Kasumi-1 (cell line): ENCODE measurements around the gene RIMBP2.

Experiments
- DNase-seq, 2 experiments: peaks; one replicate each; lab custom pipeline; 2025; lab: John Stamatoyannopoulos, UW

Gene RIMBP2

DNA sequence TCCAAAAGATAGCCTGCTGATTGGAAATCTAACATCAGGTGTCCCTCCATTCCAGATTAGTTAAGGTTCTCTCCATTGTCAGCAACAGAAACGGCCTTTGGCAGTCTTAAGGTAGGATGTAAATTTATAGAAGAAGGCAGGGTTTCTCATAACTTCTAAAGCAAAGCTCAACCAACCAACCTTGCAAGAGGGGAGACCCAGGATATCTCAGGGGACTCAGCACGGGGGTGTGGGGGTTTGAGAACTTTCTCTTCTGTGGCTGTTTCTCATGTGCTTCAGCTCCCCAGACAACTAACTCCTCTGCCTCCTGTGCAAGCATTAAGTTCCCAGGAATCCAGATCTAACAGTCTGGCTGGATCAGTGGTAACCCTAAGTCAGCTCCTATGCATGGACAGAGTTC lies 148.1 kb downstream of the RIMBP2 start:
- no peak for DNase-seq

DNA sequence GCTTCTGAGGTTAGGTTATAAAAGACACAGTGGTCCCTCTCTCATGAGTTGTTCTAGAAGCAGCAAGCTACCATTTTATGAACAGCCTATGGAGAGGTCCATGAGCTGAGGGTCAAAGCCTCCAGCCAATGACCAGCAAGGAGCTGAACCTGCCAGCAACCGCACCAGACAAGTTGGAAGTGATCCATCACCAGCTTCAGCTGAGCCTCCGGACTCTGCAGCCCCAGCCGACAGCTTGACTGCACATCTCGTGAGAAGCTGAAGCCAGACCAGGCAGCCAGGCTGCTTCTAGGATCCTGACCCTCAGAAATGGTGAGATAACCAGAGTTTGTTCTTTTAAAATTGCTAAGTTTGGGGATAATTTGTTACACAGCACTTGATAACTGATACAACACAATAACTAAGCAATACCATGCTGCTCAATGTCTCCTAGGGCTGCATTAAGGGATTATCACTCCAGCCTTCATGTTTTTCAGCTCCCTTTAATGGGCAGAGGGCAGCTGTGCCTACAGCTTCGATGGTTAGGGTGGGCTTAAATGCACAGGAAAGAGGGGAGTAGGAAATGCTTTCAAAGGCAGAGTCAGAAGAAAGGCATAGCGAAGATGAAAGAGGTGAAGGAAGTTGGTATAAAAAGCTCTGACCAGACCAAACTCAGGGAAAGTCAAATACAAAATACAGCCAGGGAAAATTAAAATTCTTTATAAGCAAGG lies 149.5 kb downstream of the RIMBP2 start:
- no peak for DNase-seq

DNA sequence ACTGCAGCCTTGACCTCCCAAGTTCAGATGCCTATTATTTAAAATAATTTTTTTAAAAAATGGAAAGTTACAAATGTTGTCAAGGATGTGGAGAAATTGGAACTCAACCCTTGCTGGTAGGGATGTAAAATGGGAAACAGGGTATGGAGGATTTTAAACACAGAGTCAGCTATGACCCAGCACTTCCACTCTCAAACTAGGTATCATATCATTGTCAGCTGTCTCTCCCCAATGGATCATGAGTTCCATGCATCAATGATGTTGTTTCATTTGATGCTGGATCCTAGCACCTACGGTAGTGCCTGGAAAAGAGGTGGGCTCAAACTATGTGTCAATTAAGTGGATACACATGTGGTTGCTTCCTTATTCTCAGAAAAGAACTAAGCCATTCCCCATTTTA lies 150.9 kb downstream of the RIMBP2 start:
- DNase-seq: no peak

DNA sequence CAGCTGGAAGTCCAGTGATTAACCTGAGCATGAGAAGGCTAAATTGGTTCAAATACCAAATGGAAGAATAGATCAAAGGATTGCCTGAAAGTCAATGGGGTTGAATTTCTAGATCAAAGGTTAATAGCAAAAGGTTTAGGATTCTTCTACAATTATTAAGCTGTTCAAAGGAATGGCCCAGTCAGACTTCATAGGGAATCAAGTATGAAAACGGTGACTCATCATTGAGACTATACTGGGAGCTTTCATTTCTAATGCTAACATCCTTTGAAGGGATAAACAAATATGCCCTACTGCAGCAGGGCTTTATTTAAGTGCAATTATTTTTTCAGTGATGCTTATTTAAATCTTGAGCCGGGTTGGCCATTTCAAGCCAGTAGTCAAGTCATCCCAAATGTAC lies 152.8 kb downstream of the RIMBP2 start:
- DNase-seq: no peak

DNA sequence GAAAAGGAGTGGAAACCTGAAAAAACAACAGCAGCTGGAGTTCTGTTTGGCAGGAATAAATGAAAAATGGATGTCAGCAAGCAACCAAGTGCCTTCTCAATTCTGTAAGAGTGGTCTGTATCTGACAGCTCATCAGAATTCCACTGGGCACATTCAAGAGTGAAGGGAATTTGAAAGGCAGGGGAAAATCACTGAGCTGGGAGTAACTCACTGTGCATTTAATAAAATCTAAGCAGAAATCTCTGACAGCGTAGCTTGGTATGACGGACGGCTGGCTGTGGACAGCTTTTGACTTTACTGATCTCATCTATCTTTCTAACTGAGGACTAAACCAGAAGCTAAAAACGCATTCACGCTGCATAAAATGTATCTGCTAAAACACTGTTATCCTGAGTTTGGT lies 153.4 kb downstream of the RIMBP2 start:
- DNase-seq: no peak

DNA sequence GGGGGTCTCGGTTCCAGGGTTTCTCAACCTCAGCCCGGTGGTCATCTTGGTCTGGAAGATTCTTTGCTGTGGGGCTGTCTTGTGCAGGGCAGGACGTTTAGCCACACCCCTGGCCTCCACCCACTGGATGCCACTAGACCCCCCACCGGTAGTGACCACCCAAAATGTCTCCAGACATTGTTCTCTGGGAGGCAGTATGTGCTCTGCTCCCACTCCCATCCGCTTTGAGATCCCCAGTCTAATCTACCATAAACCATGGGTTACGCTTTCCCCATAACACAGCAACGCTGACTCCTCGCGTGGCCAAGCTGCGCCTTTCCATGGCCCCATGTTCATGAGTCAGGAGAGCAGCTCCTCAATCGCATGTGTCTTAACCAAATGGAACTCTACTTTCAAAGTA lies 155.8 kb downstream of the RIMBP2 start:
- no peak for DNase-seq

DNA sequence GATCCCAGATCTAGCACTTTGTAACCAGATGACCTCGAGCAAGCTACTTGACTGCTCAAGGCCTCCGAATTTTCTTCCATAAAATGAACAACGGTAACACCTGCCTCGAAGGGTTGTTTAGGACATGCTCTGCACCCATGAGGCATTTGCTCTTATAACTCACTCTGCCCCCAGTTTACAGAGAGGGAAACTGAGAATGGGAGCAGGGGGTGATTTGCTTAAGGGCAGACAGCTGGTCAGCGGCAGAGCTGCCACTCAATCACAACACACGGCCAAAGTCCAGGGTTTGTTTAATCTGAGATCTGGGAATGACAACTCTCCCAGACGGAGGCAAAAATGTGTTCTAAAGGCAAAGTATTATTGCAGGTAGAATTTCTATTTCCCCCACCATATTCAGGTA lies 156.3 kb downstream of the RIMBP2 start:
- no peak for DNase-seq

DNA sequence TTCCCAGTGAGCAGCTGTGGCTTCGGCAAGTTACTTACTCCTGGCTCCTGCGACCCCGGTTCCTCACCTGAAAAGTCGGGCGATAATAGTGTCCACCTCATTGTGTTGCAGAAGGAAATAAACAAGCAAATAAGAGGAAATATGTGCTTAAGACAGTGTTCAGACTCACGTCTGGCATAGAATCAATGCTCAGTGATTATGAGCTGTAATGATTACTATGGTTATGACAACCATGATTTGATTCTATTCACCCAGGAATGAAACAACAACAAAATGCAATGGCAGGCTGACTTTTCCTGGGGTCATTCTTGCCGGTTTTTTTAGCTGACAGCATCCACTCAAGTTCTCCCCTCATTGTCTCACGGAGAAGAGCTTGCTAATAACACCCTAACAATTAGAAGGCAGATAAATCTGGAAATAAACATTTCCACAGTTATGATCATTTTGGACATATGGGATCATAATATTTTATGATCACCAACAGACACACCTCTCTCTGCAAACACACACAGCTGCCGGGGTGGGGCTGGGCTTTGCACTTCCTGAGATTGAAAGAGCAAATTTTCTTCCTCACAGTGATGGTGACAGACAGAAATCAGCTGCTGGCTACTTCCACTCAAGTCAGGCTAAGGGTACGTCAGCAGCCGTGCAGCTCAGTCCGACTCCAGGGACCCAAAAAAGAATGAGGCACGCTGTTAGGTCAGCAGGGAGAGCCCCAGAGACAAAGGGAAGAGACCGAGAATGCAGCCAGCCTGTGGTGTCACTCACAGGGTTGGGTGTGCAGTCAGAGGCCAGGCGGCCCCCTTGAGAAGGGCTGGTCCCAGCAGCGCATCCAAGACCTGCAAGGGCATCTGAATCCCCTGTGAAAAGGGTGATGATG lies 158.0 kb downstream of the RIMBP2 start:
- DNase-seq: no peak

DNA sequence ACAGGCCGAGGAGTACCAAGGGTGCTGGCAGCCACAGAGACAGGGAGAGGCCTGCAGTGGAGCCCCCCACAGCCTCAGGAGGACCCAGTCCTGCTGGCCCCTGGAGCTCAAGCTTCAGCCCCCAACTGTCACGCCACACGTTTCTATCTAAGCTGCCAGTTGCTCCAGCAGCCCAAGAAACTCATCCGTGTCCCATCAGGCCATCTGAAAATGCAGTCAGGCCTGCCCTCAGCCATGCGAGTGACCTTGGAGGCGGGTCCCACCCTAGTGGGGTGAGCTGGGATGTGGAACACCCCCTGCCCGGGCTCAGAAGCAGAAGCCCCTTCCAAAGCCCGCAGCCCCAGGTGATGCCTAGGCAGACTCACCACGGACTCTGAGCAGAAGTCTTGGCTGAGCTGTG lies 158.9 kb downstream of the RIMBP2 start:
- no peak for DNase-seq

DNA sequence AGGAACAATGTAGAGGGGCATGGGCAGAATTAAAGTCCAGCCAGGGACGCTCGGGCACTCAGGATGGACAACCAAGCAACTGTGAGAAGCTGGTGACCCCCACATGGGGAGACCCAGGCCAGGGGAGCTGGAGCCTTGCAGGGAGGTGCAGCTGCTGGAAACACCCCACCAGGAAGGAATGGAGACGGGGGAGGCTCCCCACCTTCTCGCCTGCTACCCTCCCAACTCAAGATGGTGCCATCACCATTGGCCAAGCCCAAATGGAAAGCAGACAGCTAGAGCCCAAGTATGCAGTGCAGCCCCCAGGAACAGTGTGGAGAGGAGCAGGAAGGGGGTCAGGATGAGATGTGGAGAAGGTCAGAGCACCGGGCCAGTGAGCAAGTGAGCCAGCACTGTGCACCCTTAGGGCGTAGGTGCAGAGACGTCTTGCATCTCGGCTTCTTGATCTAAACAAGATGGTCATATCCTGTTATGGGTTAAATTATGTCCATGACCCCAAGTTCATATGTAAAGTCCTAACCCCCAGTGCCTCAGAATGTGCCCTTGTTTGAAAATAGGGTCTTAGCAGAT lies 159.5 kb downstream of the RIMBP2 start:
- DNase-seq: no peak

DNA sequence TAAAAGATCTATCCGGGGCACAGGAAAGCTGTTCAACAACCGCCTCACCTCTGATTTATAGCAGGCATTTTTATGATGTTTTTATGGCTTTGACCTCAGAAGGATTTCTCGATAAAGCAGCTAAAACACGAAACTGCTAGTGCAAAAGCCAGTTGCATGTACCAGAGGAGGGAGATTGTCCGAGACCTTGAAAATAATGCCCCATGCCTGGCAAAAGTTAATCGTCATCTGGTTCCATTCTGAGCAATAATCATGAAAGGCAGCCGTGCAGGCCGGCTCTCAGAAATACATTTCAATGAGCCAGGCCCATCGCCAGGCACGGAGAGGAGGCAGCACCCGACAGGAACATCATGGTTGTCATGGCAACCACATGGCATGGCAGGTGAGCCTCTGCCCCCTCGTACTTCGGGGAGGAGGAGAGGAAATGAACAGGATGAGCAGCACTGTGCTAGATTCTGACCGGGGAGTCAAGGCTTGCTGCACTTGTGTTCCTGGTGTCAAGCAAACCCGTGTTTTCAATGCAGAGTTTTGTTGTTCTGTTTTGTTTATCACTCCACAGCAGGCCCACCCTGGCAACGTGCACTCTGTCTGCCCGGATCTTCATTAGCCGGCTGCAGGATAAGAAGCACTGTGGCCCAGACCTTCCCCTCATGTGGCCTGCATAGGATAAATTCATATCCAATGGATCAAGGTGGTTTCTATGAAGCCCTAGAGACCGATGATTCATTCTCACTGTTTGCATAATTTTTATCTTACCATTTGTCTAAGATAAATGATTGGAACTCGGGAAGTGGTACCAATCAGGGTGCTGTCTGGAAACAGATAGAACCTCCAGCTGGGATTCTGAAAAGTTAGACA lies 160.2 kb downstream of the RIMBP2 start:
- DNase-seq: no peak

DNA sequence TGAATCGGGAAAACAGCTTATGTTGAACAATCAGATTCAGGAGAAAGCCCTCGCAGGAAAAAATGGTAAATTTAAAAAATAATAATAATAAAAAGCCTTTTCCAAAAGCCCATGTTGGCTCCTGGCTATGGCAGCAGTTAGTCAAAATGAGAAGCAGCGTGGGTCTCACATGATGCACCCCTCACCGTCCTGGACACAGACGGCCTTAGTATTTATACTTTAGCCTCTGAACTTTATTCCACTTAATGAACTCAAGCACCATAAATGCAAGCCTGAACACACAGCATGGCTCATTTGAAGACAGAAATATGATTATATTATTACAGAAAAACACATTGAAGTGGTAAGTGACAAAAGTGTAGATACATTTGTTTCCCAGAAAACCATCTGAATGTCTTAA lies 160.9 kb downstream of the RIMBP2 start:
- no peak for DNase-seq

DNA sequence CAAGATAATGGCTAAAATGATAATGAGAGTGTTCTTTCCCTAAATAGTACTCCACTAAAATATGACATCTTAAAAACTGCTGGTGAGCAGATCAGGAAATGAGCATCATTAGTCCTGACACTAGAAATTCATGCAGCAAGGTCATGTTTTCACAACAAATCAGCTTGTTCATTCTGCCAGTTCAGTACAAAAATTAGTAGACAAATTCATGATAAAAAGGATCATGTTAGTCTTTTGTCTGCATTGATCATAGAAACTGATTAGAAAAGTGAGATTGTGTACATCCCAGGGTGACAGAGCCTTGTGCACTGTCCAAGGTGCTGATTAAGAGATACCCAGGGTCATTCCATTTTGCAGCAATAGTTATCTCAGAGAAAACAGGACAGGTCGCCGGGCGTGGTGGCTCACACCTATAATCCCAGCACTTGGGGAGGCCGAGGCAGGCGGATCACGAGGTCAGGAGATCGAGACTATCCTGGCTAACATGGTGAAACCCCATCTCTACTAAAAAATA lies 163.6 kb downstream of the RIMBP2 start:
- peak in 1 of 2 experiments; percentile 16 for DNase-seq

DNA sequence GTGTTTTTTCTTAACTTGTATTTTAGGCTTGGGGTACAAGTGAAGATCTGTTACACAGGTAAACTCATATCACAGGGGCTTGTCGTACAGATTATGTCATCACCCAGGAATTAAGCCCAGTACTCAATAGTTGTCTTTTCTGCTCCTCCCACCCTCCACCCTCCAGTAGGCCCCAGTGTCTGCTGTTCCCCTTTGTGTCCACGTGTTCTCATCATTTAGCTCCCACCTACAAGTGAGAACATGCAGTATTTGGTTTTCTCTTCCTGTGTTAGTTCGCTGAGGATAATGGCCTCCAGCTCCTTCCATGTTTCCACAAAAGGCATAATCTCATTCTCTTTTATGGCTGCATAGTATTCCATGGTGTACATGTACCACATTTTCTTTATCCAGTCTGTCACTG lies 166.7 kb downstream of the RIMBP2 start:
- DNase-seq: no peak

DNA sequence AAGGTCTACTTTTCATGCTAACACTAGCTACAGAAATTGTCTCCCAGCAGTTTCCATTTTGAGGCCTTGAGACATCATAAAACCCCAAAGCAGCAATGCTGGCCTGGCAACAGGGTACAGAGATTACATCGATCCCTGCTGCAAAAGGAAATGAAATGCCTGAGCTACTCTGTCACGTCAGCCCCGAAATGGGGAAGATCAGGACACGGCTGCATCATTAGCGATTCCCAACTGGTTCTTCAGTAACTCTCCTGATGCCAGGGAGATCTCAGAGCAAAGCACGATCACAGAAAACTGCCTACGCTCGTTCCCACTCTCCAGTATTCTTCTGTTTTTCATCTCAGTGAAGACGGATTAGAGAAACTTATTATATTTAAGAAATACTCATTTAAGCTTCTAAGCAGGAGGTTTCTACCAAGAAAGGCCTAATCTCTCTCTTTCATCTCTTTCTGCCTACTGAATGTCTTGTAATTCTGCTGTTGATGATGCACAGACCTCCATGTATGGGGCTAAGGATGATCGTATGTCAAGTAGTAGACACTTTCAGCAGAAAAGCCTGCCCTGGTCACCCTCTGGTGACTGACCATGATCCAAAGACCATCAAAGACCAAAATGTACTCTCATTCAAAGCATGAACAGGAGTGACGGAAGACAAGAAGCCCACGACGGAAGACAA lies 168.5 kb downstream of the RIMBP2 start:
- no peak for DNase-seq

DNA sequence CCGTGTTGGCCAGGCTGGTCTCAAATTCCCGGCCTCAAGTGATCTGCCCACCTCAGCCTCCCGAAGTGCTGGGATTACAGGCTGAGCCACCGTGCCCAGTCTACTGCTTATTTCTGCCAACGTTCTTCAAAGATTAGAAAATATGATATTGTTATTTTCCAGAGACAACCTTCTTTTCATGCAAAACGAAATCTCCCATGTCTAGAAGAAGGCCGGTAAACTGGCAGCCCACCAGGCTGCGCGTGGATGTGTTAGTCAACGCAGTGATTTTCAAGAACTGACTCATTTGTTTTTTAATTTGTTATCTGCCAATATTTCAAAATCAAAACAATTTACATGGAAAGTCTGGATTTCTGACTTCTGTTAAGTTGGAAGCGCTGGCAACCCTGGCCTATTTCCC lies 169.6 kb downstream of the RIMBP2 start:
- DNase-seq: no peak

DNA sequence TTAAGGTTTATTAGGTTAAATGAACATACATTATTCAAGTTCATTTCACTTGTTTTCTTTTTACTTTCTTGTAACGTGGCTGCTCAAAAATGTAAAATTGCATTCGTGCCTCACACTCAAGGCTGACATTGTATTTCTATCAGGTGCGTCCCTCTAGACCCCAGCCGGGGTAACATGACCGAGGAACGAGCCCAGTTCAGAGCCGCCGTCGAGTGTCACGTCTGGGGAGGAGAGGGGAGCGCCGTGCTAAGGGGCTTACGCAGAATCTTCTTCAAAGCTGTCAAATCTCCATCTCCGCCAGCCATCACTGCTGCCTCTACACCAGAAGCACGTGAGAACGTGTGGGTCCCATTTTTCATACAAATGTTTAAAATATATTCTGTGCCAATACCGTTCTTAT lies 170.6 kb downstream of the RIMBP2 start:
- DNase-seq: no peak

DNA sequence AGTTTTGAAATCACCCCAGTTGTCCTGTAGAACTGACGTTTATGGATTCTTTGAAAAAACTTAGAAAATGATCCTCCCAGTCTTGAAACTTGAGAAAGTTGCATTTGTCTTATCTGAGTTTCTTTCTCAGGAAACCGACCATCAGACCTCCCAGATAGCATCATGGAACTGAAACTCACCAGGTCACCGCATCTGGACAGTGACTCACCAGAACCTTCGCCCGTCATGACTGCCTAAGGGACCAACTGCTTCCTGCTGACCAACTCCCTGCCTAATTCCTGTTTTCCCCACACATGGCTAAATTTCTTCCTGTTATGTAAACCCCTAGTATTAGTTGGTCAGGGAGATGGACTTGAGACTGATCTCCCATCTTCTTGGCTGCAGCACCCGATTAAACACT lies 175.7 kb downstream of the RIMBP2 start:
- no peak for DNase-seq

DNA sequence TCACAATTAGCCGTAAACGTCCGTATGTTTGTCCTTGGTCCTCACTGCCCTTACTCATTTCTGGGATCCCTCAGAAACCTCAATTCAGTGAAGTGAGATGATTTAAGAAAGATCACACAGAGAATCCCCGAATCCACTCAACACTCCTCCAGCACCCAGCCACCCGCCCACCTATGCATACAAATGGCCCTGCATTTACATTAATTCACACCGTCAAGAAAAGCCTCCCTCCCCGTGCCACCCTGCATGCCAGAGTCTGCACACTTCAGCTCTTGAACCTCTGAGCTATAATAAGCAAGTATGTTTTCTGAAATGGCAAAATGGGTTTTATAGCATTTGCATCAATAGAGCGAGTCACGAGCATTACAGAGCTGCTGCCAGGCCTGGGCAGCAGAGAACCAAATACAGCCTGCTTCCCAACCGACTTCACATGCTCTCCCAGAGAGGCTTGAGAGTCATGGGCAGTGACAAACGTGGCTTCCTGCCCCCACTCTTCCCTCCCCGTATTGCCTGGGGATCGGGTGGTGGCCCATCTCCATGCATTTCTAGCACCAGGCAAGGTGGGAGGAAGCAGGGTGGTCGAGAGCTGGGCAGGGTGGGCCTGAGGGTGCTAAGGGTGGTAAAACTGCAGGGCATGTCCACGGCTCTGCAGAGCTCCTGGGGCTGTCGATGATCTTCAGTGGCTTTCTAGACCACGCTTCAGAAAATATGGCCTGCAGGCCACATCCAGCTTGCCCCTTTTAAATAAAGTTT lies 177.6 kb downstream of the RIMBP2 start:
- DNase-seq: no peak

DNA sequence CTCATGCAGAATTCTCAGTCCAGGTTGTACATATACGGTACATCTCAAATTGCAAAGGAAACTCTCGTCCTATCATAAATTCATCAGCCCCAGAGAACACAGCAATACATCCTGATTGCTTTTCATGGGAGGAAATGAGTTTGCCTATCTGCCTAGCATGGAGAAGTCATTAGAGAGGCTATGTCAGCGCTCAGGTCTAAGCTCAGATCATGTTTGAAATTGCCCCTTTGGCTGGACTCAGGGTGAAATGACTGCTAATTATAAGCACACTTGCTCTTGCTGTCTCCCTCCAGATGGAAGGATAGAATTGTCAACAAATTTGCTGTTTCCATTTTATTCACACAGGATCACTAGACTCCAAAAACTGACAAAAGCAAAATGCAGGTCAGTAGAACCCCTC lies 178.4 kb downstream of the RIMBP2 start:
- DNase-seq: no peak

DNA sequence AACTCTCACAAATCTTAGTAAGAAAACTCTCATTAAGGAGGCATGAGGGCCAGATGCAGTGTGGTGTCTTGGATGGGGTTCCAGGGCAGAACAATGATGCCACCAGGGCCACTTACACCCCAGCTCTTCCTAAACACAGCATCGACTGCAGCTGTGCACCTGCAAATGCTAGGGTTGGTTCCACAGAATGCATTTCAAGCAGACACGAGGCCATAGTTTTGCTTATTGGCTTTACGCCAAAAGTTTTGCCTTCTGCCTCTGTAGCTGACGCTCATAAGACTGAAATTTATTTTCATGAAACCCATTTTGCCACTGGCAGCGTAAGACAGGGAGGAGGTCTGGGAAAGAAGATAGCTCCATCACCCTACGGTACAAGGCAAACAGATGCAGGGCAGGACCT lies 179.0 kb downstream of the RIMBP2 start:
- DNase-seq: no peak
